Vagina (tissue), 2 donors: ENCODE data around the gene TTC23L. TPM values are rescaled to one million over a fixed set of nuclear protein-coding genes. Genes with fewer than 3 reads are reported as not detected.

Experiments used
- DNase-seq, 2 donors: peaks; one replicate each; pipeline ENCODE4 v3.0.0-alpha.2; 2017; ENCODE audit errors: extremely low spot score in 2 of 2
- H3K27ac ChIP-seq: fragments of 200-600 bp; sonication (generic); one replicate; pipeline ENCODE4 v1.5.1; 2019
- H3K27me3 ChIP-seq: fragments of 200-600 bp; sonication (generic); one replicate; pipeline ENCODE4 v1.5.1; 2019
- H3K36me3 ChIP-seq, 2 donors: fragments of 200-600 bp; sonication (generic); one replicate each; pipeline ENCODE4 v1.5.1; 2017 to 2019
- H3K4me1 ChIP-seq: fragments of 200-600 bp; sonication (generic); one replicate; pipeline ENCODE4 v1.5.1; 2019
- H3K4me3 ChIP-seq, 2 donors: fragments of 200-600 bp; sonication (generic); 1 replicate in 1 of 2; 2 replicates in 1 of 2; pipeline ENCODE4 v1.5.1; 2016 to 2019
- H3K9me3 ChIP-seq: fragments of 200-600 bp; sonication (generic); one replicate; pipeline ENCODE4 v1.5.1; 2019
- CTCF ChIP-seq, 3 experiments: fragments of 450-650 bp in 2 of 3; fragments of 200-600 bp in 1 of 3; sonication (generic) in 1 of 3; IDR thresholded peaks; one replicate each; pipeline ENCODE4 v1.5.1; 2017 to 2019; ENCODE audit warnings: antibody characterized with exemption in 3 of 3, mild to moderate bottlenecking in 2 of 3, moderate library complexity in 2 of 3
- POLR2A ChIP-seq, 2 donors: fragments of 450-650 bp; IDR thresholded peaks; one replicate each; pipeline ENCODE4 v1.6.1; 2017; ENCODE audit warnings: antibody characterized with exemption in 2 of 2, mild to moderate bottlenecking in 2 of 2, moderate library complexity in 2 of 2
- POLR2AphosphoS5 ChIP-seq, 2 donors: sonication (generic); formaldehyde crosslinking; IDR thresholded peaks; one replicate each; pipeline ENCODE4 v1.9.0; 2017; ENCODE audit warnings: antibody characterized with exemption in 2 of 2, mild to moderate bottlenecking in 2 of 2, low read depth in 1 of 2; ENCODE audit not compliant: insufficient read depth in 1 of 2
- intact Hi-C: fragments of 100-400 bp; cut with DNase I; formaldehyde crosslinking; loops from one replicate; pipeline ENCODE4 v1.15.1; 2023
- total RNA-seq: library from RNA; depleted of rRNA; stranded (reverse); fragments of >200 nt; gene quantifications from one replicate; pipeline ENCODE4 v1.2.3, GENCODE V29; 2016

The TTC23L gene
- total RNA-seq, 1 donor from 2014 or later = 0.25 TPM

- Histone ChIP-seq H3K36me3 (peaks cover 0 to 19% of the 10 kb centered on the region in 2 donors), H3K27ac (peak overlapping the region; percentile 96), H3K27me3 (no peaks in the 10 kb centered on the region), H3K4me1 (peaks cover 38% of the 10 kb centered on the region), H3K4me3 (peak overlapping the region; percentile 79 to 97), H3K9me3 (no peaks in the 10 kb centered on the region)
- peak in 1 of 2 donors; percentile 88 for DNase-seq
- TF ChIP-seq CTCF (IDR thresholded peaks at IDR 0.05) (peak in 1 of 3 experiments; percentile 9), POLR2A (IDR thresholded peaks at IDR 0.05) (no peak), POLR2AphosphoS5 (IDR thresholded peaks at IDR 0.05; ENCODE audit: insufficient read depth in 1 of 2, low read depth in 1 of 2) (peak in 1 of 2 donors; percentile 55)
- intact Hi-C loops = no loop called here
These were observed 90.9 kb downstream of the TTC23L start for GRCh38 chr5:34929720-34930461.

- no peak for DNase-seq
- Histone ChIP-seq H3K36me3 (peaks cover 0 to 13% of the 10 kb centered on the region in 2 donors), H3K27me3 (no peaks in the 10 kb centered on the region), H3K27ac (peak overlapping the region; percentile 96), H3K4me1 (peaks cover 40% of the 10 kb centered on the region), H3K9me3 (no peaks in the 10 kb centered on the region), H3K4me3 (peak overlapping the region; percentile 79 to 97)
- intact Hi-C loops = no loop called here
- TF ChIP-seq POLR2A (IDR thresholded peaks at IDR 0.05) (no peak), CTCF (IDR thresholded peaks at IDR 0.05) (no peak), POLR2AphosphoS5 (IDR thresholded peaks at IDR 0.05; ENCODE audit: insufficient read depth in 1 of 2, low read depth in 1 of 2) (no peak)
These were observed 91.5 kb downstream of the TTC23L start for GRCh38 chr5:34930462-34930844.

GRCh38 chr5:34930870-34931269 is 91.9 kb downstream of the TTC23L start:
- Histone ChIP-seq H3K4me1 (peaks cover 40% of the 10 kb centered on the region), H3K27me3 (no peaks in the 10 kb centered on the region), H3K36me3 (peaks cover 0 to 12% of the 10 kb centered on the region in 2 donors), H3K27ac (peak overlapping the region; percentile 96), H3K9me3 (no peaks in the 10 kb centered on the region), H3K4me3 (peak overlapping the region; percentile 79 to 97)
- intact Hi-C loops = no loop called here
- TF ChIP-seq POLR2A (IDR thresholded peaks at IDR 0.05) = no peak
- no peak for TF ChIP-seq CTCF (IDR thresholded peaks at IDR 0.05)
- no peak for TF ChIP-seq POLR2AphosphoS5 (IDR thresholded peaks at IDR 0.05; ENCODE audit: insufficient read depth in 1 of 2, low read depth in 1 of 2)
- no peak for DNase-seq

- H3K9me3 ChIP-seq = no peaks in the 10 kb centered on the region
- no peak overlapping the region for H3K4me3 ChIP-seq
- TF ChIP-seq POLR2A (IDR thresholded peaks at IDR 0.05) (no peak), CTCF (IDR thresholded peaks at IDR 0.05) (no peak), POLR2AphosphoS5 (IDR thresholded peaks at IDR 0.05; ENCODE audit: insufficient read depth in 1 of 2, low read depth in 1 of 2) (no peak)
- no peaks in the 10 kb centered on the region for H3K27me3 ChIP-seq
- peaks cover 40% of the 10 kb centered on the region for H3K4me1 ChIP-seq
- H3K36me3 ChIP-seq = peaks cover 0 to 24% of the 10 kb centered on the region in 2 donors
- intact Hi-C loops = no loop called here
- no peak overlapping the region for H3K27ac ChIP-seq
- DNase-seq = no peak
These were observed 94.0 kb downstream of the TTC23L start for GRCh38 chr5:34932947-34933346.

GRCh38 chr5:34941936-34942335 is 103.0 kb downstream of the TTC23L start:
- Histone ChIP-seq H3K4me1 (no peaks in the 10 kb centered on the region), H3K4me3 (no peak overlapping the region), H3K27ac (no peak overlapping the region), H3K9me3 (no peaks in the 10 kb centered on the region), H3K36me3 (peaks cover 0 to 67% of the 10 kb centered on the region in 2 donors), H3K27me3 (no peaks in the 10 kb centered on the region)
- no peak for DNase-seq
- no peak for TF ChIP-seq POLR2A (IDR thresholded peaks at IDR 0.05)
- no peak for TF ChIP-seq CTCF (IDR thresholded peaks at IDR 0.05)
- no peak for TF ChIP-seq POLR2AphosphoS5 (IDR thresholded peaks at IDR 0.05; ENCODE audit: insufficient read depth in 1 of 2, low read depth in 1 of 2)
- intact Hi-C loops = no loop called here
